Fibroblast of the aortic adventitia (primary cell): ENCODE data around the gene UBE2E2. TPM values are rescaled to one million over a fixed set of nuclear protein-coding genes. Genes with fewer than 3 reads are reported as not detected.

Experiments
- DNase-seq: peaks from one replicate; pipeline ENCODE4 v3.0.0-alpha.2; 2010; ENCODE audit warnings: low read depth
- H3K4me3 ChIP-seq: 2 replicates; pipeline ENCODE4 v1.5.1; 2011; ENCODE audit warnings: low read depth, mild to moderate bottlenecking, control low read depth, low read length, moderate library complexity
- total RNA-seq: library from RNA; depleted of rRNA; stranded (reverse); fragments of >200 nt; gene quantifications from 2 replicates; pipeline ENCODE4 v1.2.3, GENCODE V29; 2012; ENCODE audit warnings: low replicate concordance
- TF ChIP-seq, protein P1 (sequence below): IDR thresholded peaks from 2 replicates; pipeline ENCODE4 v1.5.1; 2011; ENCODE audit warnings: mild to moderate bottlenecking, low read length, control low read depth, inconsistent platforms; ENCODE audit not compliant: insufficient read depth

UBE2E2 gene
- total RNA-seq, 1 donor = 49.1 TPM

DNA sequence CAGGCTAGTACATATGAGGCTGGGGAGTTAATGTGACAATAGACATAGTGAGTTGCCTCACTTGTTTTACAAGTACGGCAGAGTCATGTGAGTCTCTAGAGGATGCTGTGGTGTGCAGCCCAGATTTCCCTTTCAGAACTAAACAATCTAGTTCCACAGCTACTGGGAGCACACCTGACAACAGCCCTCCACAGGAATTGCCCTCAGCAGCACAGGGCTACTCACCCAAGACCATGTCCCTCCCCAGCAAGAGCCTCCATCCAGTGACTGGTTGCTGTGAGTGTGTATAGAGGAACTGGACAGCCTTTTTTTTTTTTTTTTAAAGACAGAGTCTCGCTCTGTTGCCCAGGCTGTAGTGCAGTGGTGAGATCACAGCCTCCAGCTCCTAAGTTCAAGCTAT, 40.2 kb upstream of the UBE2E2 start:
- H3K4me3 ChIP-seq = no peak overlapping the region
- TF ChIP-seq, protein P1, sequence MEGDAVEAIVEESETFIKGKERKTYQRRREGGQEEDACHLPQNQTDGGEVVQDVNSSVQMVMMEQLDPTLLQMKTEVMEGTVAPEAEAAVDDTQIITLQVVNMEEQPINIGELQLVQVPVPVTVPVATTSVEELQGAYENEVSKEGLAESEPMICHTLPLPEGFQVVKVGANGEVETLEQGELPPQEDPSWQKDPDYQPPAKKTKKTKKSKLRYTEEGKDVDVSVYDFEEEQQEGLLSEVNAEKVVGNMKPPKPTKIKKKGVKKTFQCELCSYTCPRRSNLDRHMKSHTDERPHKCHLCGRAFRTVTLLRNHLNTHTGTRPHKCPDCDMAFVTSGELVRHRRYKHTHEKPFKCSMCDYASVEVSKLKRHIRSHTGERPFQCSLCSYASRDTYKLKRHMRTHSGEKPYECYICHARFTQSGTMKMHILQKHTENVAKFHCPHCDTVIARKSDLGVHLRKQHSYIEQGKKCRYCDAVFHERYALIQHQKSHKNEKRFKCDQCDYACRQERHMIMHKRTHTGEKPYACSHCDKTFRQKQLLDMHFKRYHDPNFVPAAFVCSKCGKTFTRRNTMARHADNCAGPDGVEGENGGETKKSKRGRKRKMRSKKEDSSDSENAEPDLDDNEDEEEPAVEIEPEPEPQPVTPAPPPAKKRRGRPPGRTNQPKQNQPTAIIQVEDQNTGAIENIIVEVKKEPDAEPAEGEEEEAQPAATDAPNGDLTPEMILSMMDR = no peak

DNA sequence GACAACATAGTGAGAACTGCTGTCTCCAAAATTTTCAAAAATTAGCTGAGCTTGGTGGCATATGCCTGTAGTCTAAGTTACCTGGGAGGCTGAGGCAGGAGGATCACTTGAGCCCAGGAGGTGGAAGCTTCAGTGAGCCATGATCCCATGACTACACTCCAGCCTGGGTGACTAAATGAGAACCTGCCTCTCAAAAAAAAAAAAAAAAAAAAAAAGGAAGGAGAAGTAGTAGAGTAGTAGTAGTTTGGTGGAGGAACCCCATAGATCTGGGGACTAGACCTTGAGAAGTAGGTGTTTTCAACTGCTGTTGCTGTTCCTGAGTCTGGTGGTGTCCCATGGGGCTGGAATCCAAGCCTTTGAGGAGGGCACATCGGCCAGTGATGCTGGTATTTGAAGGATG, 38.4 kb upstream of the UBE2E2 start:
- no peak overlapping the region for H3K4me3 ChIP-seq
- TF ChIP-seq, protein P1 = no peak
- DNase-seq = no peak

More for the DNA sequence above, 40.2 kb upstream of the UBE2E2 start:
- no peak for DNase-seq

DNA sequence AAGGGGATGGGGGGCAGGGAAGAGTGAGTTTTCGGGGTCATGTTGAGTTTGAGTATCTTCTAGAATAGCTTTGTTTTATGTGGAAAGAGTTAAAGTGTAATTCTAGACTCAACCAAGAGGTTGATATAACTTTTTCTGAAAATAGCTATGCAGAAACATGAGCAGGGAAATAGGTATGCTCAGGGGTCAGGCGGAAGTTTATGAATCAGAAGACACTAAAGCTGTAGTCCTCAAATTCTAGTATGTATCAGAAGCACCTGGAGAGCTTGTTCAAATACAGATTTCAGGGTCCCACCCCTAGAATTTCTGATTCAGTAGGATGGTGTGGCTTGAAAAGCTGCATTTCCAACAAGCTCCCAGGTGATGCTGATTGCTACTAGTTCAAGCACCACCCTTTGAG, 37.6 kb upstream of the UBE2E2 start:
- DNase-seq = no peak
- no peak overlapping the region for H3K4me3 ChIP-seq
- TF ChIP-seq, protein P1 = no peak

DNA sequence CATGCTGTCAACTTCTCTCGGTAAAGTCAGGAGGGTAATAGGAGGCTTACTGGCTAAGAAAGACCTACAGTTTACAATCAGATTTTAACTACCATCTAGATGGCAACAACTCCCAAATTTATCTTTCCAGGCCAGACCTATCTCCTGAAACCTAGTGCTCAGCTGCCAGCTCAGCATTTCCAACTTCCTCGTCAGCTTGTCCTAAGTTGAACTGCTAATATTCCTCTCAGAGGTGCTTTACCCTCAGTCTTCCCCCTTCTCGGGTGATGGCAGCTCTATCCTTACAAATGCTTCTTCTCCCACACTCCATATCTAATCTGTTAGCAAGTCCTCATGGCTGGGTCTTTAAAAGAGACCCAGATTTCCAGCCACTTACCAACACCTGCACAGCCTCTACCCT, 36.9 kb upstream of the UBE2E2 start:
- DNase-seq = no peak
- TF ChIP-seq, protein P1 = no peak
- no peak overlapping the region for H3K4me3 ChIP-seq

GRCh38 chr3:23166845-23167244, 36.3 kb upstream of the UBE2E2 start:
- no peak overlapping the region for H3K4me3 ChIP-seq
- DNase-seq = no peak
- TF ChIP-seq, protein P1 = no peak

GRCh38 chr3:23169551-23169950, 33.6 kb upstream of the UBE2E2 start:
- no peak for DNase-seq
- TF ChIP-seq, protein P1 = no peak
- no peak overlapping the region for H3K4me3 ChIP-seq

DNA sequence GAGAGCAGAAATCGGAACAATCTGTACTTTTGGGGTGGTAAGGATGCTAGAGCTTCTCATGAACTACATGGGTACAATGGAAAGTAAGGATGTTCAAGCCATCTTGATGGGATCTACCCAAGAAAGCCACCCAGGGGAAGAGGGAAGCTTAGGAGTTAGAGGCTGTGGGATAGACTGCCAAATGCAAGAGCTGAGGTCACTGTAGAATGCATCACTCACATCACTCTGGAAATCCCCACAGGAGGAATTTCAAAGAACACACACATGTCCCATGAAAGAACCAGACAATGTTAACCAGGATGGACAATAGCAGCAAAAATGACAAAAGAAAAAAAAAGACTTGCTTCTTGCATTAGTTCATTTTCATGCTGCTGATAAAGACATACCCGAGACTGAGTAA, 32.8 kb upstream of the UBE2E2 start:
- peak; percentile 51 for DNase-seq
- TF ChIP-seq, protein P1 = no peak
- no peak overlapping the region for H3K4me3 ChIP-seq
